ENCODE data around the gene KLHL22.

The KLHL22 gene

GRCh38 chr22:20400606-20401375 is 94.8 kb downstream of the KLHL22 start:
- DNase-seq (ENCODE audit: low read depth) = no peak
- no peak overlapping the region for H3K4me3 ChIP-seq (ENCODE audit: low read depth, low read length)
- TF ChIP-seq CTCF (IDR thresholded peaks at IDR 0.05; ENCODE audit: low read depth, low read length, missing control alignments) = no peak

GRCh38 chr22:20399866-20400605 is 95.6 kb downstream of the KLHL22 start:
- no peak for DNase-seq (ENCODE audit: low read depth)
- H3K4me3 ChIP-seq (ENCODE audit: low read depth, low read length) = no peak overlapping the region
- TF ChIP-seq CTCF (IDR thresholded peaks at IDR 0.05; ENCODE audit: low read depth, low read length, missing control alignments) = no peak

DNA sequence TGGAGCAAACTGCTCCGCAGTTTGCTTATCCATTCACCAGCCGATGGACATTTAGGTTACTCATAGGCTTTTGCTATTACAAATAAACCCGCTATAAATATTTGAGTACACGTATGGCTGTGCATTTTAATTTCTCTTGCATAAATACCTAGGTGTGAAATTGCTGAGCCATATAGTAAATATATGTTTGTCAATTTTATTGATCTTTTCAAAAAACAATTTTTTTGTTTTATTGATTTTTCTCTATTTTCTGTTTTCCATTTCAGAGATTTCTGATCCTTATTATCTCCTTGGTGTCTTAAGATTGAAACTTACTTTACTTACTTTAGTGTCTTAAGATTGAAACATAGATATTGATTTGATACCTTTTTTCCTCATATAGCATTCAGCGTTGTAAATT is 97.2 kb downstream of the KLHL22 start:
- H3K4me3 ChIP-seq (ENCODE audit: low read depth, low read length) = no peak overlapping the region
- TF ChIP-seq CTCF (IDR thresholded peaks at IDR 0.05; ENCODE audit: low read depth, low read length, missing control alignments) = no peak
- no peak for DNase-seq (ENCODE audit: low read depth)

GRCh38 chr22:20397498-20397897 is 98.1 kb downstream of the KLHL22 start:
- TF ChIP-seq CTCF (IDR thresholded peaks at IDR 0.05; ENCODE audit: low read depth, low read length, missing control alignments) = no peak
- DNase-seq (ENCODE audit: low read depth) = no peak
- no peak overlapping the region for H3K4me3 ChIP-seq (ENCODE audit: low read depth, low read length)

DNA sequence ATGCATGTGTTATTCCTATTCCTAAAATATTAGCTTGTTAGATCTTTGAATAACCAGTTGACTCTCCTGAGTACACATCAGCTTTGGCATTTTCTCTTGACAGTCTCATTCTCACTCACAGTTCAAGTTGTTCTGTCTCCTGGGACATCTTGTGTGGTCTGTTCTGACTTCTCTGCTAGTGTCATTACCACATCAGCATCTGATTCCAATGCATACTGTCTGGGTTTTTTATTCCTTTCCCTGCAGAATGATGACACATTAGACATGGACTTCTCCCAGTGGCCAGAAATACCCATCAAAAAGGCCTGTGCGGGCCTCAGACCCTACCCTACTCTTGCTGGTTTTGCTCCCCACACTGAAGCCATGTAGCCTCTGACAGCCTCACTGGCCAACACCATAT is 99.0 kb downstream of the KLHL22 start:
- DNase-seq (ENCODE audit: low read depth) = no peak
- TF ChIP-seq CTCF (IDR thresholded peaks at IDR 0.05; ENCODE audit: low read depth, low read length, missing control alignments) = no peak
- H3K4me3 ChIP-seq (ENCODE audit: low read depth, low read length) = no peak overlapping the region

DNA sequence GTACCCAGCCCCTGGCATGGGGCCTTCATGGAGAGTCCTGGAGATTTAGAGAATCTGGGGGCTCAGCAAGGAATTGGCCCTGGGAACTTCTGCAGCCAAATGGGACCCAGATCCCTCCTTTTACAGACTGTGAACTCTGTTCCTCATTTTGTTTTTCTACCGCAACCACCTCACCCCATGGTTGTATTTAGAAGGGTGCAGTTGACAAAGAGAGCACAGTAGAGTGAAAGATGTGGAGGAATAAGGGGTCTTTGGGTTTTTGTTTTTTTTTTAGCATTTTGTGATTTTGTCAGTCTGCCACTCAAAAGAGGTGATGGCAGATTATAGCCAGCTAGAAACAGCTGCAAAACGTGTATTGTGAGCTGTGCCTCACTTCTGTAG is 99.7 kb downstream of the KLHL22 start:
- TF ChIP-seq CTCF (IDR thresholded peaks at IDR 0.05; ENCODE audit: low read depth, low read length, missing control alignments) = no peak
- no peak for DNase-seq (ENCODE audit: low read depth)
- no peak overlapping the region for H3K4me3 ChIP-seq (ENCODE audit: low read depth, low read length)
